ENCODE results near the gene CLASP2.

The CLASP2 gene

GRCh38 chr3:33634262-33634661 is 83.8 kb downstream of the CLASP2 start:
- Mint-ChIP-seq H3K4me3 (no peak overlapping the region), H3K27ac (no peak overlapping the region), H3K4me1 (peaks cover 7% of the 10 kb centered on the region), H3K36me3 (peaks cover 14% of the 10 kb centered on the region), H3K9me3 (no peaks in the 10 kb centered on the region), H3K27me3 (no peaks in the 10 kb centered on the region)
- no peak for ATAC-seq

GRCh38 chr3:33629219-33629618 is 88.8 kb downstream of the CLASP2 start:
- Mint-ChIP-seq H3K36me3 (peaks cover 14% of the 10 kb centered on the region), H3K4me3 (no peak overlapping the region), H3K9me3 (no peaks in the 10 kb centered on the region), H3K4me1 (no peaks in the 10 kb centered on the region), H3K27me3 (no peaks in the 10 kb centered on the region), H3K27ac (no peak overlapping the region)
- no peak for ATAC-seq

GRCh38 chr3:33624756-33625155 is 93.3 kb downstream of the CLASP2 start:
- Mint-ChIP-seq H3K4me1 (no peaks in the 10 kb centered on the region), H3K27ac (no peak overlapping the region), H3K36me3 (peaks cover 22% of the 10 kb centered on the region), H3K4me3 (no peak overlapping the region), H3K9me3 (no peaks in the 10 kb centered on the region), H3K27me3 (no peaks in the 10 kb centered on the region)
- ATAC-seq: no peak

GRCh38 chr3:33613041-33613440 is 105.0 kb downstream of the CLASP2 start:
- H3K27me3 Mint-ChIP-seq: no peaks in the 10 kb centered on the region
- no peak overlapping the region for H3K27ac Mint-ChIP-seq
- no peak for ATAC-seq
- no peaks in the 10 kb centered on the region for H3K4me1 Mint-ChIP-seq
- no peaks in the 10 kb centered on the region for H3K9me3 Mint-ChIP-seq
- peaks cover 62% of the 10 kb centered on the region for H3K36me3 Mint-ChIP-seq
- H3K4me3 Mint-ChIP-seq: no peak overlapping the region

- ATAC-seq: no peak
- H3K4me3 Mint-ChIP-seq: no peak overlapping the region
- H3K27me3 Mint-ChIP-seq: no peaks in the 10 kb centered on the region
- peaks cover 60% of the 10 kb centered on the region for H3K36me3 Mint-ChIP-seq
- H3K9me3 Mint-ChIP-seq: no peaks in the 10 kb centered on the region
- no peak overlapping the region for H3K27ac Mint-ChIP-seq
- no peaks in the 10 kb centered on the region for H3K4me1 Mint-ChIP-seq
Measured at GRCh38 chr3:33612607-33613006, 105.4 kb downstream of the CLASP2 start.

- ATAC-seq: no peak
- H3K9me3 Mint-ChIP-seq: no peaks in the 10 kb centered on the region
- no peaks in the 10 kb centered on the region for H3K4me1 Mint-ChIP-seq
- H3K4me3 Mint-ChIP-seq: no peak overlapping the region
- no peaks in the 10 kb centered on the region for H3K27me3 Mint-ChIP-seq
- peaks cover 74% of the 10 kb centered on the region for H3K36me3 Mint-ChIP-seq
- no peak overlapping the region for H3K27ac Mint-ChIP-seq
Measured at GRCh38 chr3:33602829-33603228, 115.2 kb downstream of the CLASP2 start.

GRCh38 chr3:33597257-33597689 is 120.8 kb downstream of the CLASP2 start:
- no peaks in the 10 kb centered on the region for H3K4me1 Mint-ChIP-seq
- H3K27me3 Mint-ChIP-seq: no peaks in the 10 kb centered on the region
- no peak overlapping the region for H3K27ac Mint-ChIP-seq
- H3K9me3 Mint-ChIP-seq: no peaks in the 10 kb centered on the region
- H3K36me3 Mint-ChIP-seq: peaks cover 38% of the 10 kb centered on the region
- no peak for ATAC-seq
- H3K4me3 Mint-ChIP-seq: no peak overlapping the region

GRCh38 chr3:33592999-33593398 is 125.1 kb downstream of the CLASP2 start:
- no peak overlapping the region for H3K4me3 Mint-ChIP-seq
- peaks cover 43% of the 10 kb centered on the region for H3K36me3 Mint-ChIP-seq
- H3K9me3 Mint-ChIP-seq: no peaks in the 10 kb centered on the region
- H3K27ac Mint-ChIP-seq: no peak overlapping the region
- no peaks in the 10 kb centered on the region for H3K27me3 Mint-ChIP-seq
- no peaks in the 10 kb centered on the region for H3K4me1 Mint-ChIP-seq
- no peak for ATAC-seq

- no peak overlapping the region for H3K4me3 Mint-ChIP-seq
- peaks cover 36% of the 10 kb centered on the region for H3K36me3 Mint-ChIP-seq
- H3K27ac Mint-ChIP-seq: no peak overlapping the region
- ATAC-seq: no peak
- no peaks in the 10 kb centered on the region for H3K4me1 Mint-ChIP-seq
- no peaks in the 10 kb centered on the region for H3K9me3 Mint-ChIP-seq
- H3K27me3 Mint-ChIP-seq: no peaks in the 10 kb centered on the region
Measured at GRCh38 chr3:33590541-33590940, 127.5 kb downstream of the CLASP2 start.

GRCh38 chr3:33586402-33586801 is 131.7 kb downstream of the CLASP2 start:
- Mint-ChIP-seq H3K36me3 (peaks cover 49% of the 10 kb centered on the region), H3K27me3 (no peaks in the 10 kb centered on the region), H3K4me3 (no peak overlapping the region), H3K27ac (no peak overlapping the region), H3K9me3 (no peaks in the 10 kb centered on the region), H3K4me1 (no peaks in the 10 kb centered on the region)
- ATAC-seq: no peak

- Mint-ChIP-seq H3K4me1 (no peaks in the 10 kb centered on the region), H3K27ac (no peak overlapping the region), H3K27me3 (no peaks in the 10 kb centered on the region), H3K9me3 (no peaks in the 10 kb centered on the region), H3K36me3 (peaks cover 23% of the 10 kb centered on the region), H3K4me3 (no peak overlapping the region)
- ATAC-seq: no peak
Measured at GRCh38 chr3:33582234-33582633, 135.8 kb downstream of the CLASP2 start.

- Mint-ChIP-seq H3K4me3 (no peak overlapping the region), H3K9me3 (no peaks in the 10 kb centered on the region), H3K27ac (no peak overlapping the region), H3K27me3 (no peaks in the 10 kb centered on the region), H3K36me3 (peaks cover 23% of the 10 kb centered on the region), H3K4me1 (no peaks in the 10 kb centered on the region)
- ATAC-seq: no peak
Measured at GRCh38 chr3:33581666-33582065, 136.4 kb downstream of the CLASP2 start.

- Mint-ChIP-seq H3K36me3 (peaks cover 32% of the 10 kb centered on the region), H3K4me1 (peaks cover 7% of the 10 kb centered on the region), H3K27ac (no peak overlapping the region), H3K9me3 (no peaks in the 10 kb centered on the region), H3K4me3 (no peak overlapping the region), H3K27me3 (no peaks in the 10 kb centered on the region)
- ATAC-seq: no peak
Measured at GRCh38 chr3:33579840-33580239, 138.2 kb downstream of the CLASP2 start.

GRCh38 chr3:33579178-33579510 is 138.9 kb downstream of the CLASP2 start:
- H3K36me3 Mint-ChIP-seq: peaks cover 32% of the 10 kb centered on the region
- H3K27ac Mint-ChIP-seq: no peak overlapping the region
- H3K9me3 Mint-ChIP-seq: no peaks in the 10 kb centered on the region

GRCh38 chr3:33578325-33579177 is 139.5 kb downstream of the CLASP2 start:
- H3K27ac Mint-ChIP-seq: no peak overlapping the region
- no peaks in the 10 kb centered on the region for H3K27me3 Mint-ChIP-seq
- ATAC-seq: no peak
- peaks cover 7% of the 10 kb centered on the region for H3K4me1 Mint-ChIP-seq
- H3K36me3 Mint-ChIP-seq: peaks cover 30% of the 10 kb centered on the region
- no peaks in the 10 kb centered on the region for H3K9me3 Mint-ChIP-seq
- no peak overlapping the region for H3K4me3 Mint-ChIP-seq

More at GRCh38 chr3:33579178-33579510, 138.9 kb downstream of the CLASP2 start:
- Mint-ChIP-seq H3K4me1 (peaks cover 7% of the 10 kb centered on the region), H3K4me3 (no peak overlapping the region), H3K27me3 (no peaks in the 10 kb centered on the region)
- ATAC-seq: no peak

- Mint-ChIP-seq H3K27me3 (no peaks in the 10 kb centered on the region), H3K36me3 (peaks cover 28% of the 10 kb centered on the region), H3K9me3 (no peaks in the 10 kb centered on the region), H3K4me3 (no peak overlapping the region), H3K4me1 (peaks cover 7% of the 10 kb centered on the region), H3K27ac (no peak overlapping the region)
- no peak for ATAC-seq
Measured at GRCh38 chr3:33577588-33577987, 140.5 kb downstream of the CLASP2 start.
